Measurements from ENCODE around the gene GBA2.

GBA2 gene

DNA sequence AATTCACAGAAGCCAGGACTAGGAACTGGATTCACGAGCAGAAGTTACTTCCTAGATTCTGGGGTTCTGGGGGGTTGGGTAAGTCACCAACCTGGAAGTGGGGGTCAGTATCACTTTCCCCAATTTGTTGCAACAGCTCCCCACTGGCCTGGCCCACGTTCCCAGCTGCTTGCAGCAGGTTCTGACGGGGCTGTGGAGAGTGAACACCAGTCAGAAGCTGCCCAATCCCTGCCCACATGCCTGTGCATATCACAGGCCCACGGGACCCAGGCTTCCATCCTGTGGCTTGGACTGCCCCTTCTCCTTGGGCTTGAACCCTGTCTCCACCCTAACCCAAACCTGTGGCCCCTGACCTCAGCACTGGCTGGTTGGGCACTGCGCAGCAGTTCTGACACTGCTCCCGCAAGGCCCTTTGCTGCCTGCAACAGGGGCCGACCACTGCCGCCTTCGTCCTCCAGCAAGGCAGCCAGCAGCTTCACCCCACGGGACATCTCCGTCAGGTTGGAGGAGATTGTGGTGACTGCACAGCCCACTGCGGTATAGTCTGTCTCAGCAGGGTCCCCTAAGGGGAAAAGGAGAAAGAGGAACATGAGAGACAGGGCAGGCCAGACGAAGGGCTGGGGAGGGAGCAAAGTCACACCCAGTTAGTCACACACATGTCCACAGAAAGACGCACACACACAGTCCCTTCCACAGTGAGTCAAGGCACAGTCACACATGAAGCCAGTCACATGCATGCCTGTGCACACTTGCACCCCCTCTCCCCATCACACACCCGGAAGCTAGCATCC is 30.1 kb downstream of the GBA2 start:
- Histone ChIP-seq H3K4me3 (ENCODE audit: insufficient read depth, low read depth, low read length) (no peak overlapping the region), H3K36me3 (ENCODE audit: control insufficient read depth, insufficient read depth, low read length) (peaks cover 83% of the 10 kb centered on the region), H3K9me3 (ENCODE audit: control insufficient read depth, low read length) (no peaks in the 10 kb centered on the region), H3K27ac (ENCODE audit: insufficient read depth, low read depth, low read length, poor library complexity, severe bottlenecking) (no peak overlapping the region), H3K4me1 (ENCODE audit: control insufficient read depth, insufficient read depth, low read length) (no peaks in the 10 kb centered on the region), H3K27me3 (ENCODE audit: control insufficient read depth, insufficient read depth, low read length, poor library complexity, severe bottlenecking) (no peaks in the 10 kb centered on the region)
- 94 to 96% methylated on average over 15 of the region's 15 CpGs for WGBS, 2 experiments

DNA sequence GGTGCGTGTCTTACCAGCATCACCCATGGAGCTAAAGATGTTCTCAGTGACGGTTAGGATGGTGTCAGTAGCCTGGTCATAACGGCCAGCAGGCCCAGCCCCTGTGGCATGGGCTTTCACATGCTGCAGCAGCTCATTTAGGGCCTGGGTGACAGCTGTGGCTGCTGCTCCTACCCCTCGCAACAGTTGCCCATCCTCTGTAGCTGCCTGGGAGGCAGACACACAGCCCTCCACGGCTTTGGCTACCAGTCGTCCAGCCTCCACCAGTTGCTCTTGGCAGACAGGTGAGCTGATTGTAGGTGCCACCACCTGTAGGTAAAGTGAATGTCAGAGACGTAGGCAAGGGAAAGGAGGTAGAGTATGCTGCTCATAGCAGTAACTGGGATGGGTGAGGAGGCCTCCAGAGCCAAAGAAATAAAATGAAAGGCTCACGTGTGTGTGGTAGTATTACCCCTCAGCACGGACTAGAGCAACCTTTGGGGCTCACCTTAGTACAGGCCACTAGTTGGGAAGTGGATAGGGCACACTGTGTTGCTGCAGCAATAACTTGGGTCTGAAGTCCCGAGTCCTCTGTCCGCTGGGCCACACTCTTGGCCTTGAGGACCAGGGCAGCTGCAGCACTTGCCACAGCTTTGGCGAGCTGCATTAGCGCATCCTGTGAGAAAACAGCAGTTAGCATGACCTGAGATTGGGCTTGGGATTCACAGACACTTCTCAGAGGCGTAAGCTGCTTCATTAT is 31.7 kb downstream of the GBA2 start:
- Histone ChIP-seq H3K36me3 (ENCODE audit: control insufficient read depth, insufficient read depth, low read length) (peaks cover 87% of the 10 kb centered on the region), H3K27ac (ENCODE audit: insufficient read depth, low read depth, low read length, poor library complexity, severe bottlenecking) (no peak overlapping the region), H3K9me3 (ENCODE audit: control insufficient read depth, low read length) (no peaks in the 10 kb centered on the region), H3K27me3 (ENCODE audit: control insufficient read depth, insufficient read depth, low read length, poor library complexity, severe bottlenecking) (no peaks in the 10 kb centered on the region), H3K4me1 (ENCODE audit: control insufficient read depth, insufficient read depth, low read length) (no peaks in the 10 kb centered on the region), H3K4me3 (ENCODE audit: insufficient read depth, low read depth, low read length) (no peak overlapping the region)
- 94 to 95% methylated on average over 14 of the region's 14 CpGs for whole genome bisulfite sequencing, 2 experiments

- H3K27ac ChIP-seq (ENCODE audit: insufficient read depth, low read depth, low read length, poor library complexity, severe bottlenecking) = no peak overlapping the region
- H3K36me3 ChIP-seq (ENCODE audit: control insufficient read depth, insufficient read depth, low read length) = peaks cover 87% of the 10 kb centered on the region
- H3K4me3 ChIP-seq (ENCODE audit: insufficient read depth, low read depth, low read length) = no peak overlapping the region
- no peaks in the 10 kb centered on the region for H3K27me3 ChIP-seq (ENCODE audit: control insufficient read depth, insufficient read depth, low read length, poor library complexity, severe bottlenecking)
- no peaks in the 10 kb centered on the region for H3K4me1 ChIP-seq (ENCODE audit: control insufficient read depth, insufficient read depth, low read length)
- H3K9me3 ChIP-seq (ENCODE audit: control insufficient read depth, low read length) = no peaks in the 10 kb centered on the region
- WGBS, 2 experiments = 96 to 98% methylated on average over 4 of the region's 4 CpGs
Observed at GRCh38 chr9:35716230-35716629, 32.8 kb downstream of the GBA2 start.

DNA sequence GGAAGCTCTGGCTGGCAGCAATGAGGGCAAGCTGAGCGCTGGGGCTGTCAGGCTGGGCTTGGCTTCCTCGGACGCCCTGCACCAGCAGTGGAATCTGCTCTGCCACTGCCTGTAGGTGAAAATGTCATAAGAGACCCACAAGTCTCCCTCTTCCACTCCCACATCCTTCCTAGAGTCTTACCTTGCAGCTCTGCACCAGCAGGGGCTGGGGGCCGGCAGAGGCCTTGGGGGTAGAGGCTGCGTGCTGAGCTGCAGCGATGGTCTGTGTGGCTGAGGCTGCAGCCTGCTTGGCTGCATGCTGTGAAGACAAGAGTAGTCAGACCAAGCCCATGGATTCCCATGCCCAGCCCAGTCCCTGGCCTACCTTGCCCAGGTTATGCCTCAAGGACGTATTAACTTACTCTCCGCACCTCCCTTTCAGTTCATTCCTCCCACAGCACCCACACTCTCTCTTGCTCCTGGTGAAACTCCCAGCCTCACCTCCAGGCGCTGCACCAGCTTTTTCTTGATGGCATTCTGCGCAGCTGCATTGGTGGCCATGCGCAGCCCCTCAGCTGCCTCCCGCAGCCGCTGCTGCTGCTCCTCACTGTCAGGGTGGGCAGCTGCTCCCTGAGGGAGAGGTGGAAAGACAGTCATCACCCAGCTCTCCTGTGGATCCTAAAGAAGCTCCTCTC is 34.3 kb downstream of the GBA2 start:
- no peak overlapping the region for H3K27ac ChIP-seq (ENCODE audit: insufficient read depth, low read depth, low read length, poor library complexity, severe bottlenecking)
- no peaks in the 10 kb centered on the region for H3K9me3 ChIP-seq (ENCODE audit: control insufficient read depth, low read length)
- H3K27me3 ChIP-seq (ENCODE audit: control insufficient read depth, insufficient read depth, low read length, poor library complexity, severe bottlenecking) = no peaks in the 10 kb centered on the region
- peaks cover 89% of the 10 kb centered on the region for H3K36me3 ChIP-seq (ENCODE audit: control insufficient read depth, insufficient read depth, low read length)
- no peaks in the 10 kb centered on the region for H3K4me1 ChIP-seq (ENCODE audit: control insufficient read depth, insufficient read depth, low read length)
- 92 to 94% methylated on average over 13 of the region's 13 CpGs for WGBS, 2 experiments
- no peak overlapping the region for H3K4me3 ChIP-seq (ENCODE audit: insufficient read depth, low read depth, low read length)

DNA sequence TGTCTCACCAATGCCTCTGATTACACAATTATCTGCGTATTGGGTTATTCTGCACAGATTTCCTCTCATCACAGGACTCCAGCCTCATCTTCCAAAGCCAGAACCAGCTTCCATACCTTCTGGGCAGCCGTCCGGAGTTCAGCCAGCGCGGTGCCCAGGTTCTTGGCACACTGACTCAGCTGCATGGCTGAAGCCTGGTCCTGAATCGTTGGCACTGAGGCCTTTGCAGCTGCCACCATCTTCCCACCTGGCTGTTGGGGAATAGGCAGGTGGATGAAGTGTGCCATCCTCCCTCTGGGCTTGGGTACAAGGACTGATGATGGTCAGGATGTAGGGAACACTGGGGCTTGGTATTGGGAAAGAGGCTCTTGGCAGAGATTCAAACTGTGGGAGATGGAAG is 34.9 kb downstream of the GBA2 start:
- H3K27me3 ChIP-seq (ENCODE audit: control insufficient read depth, insufficient read depth, low read length, poor library complexity, severe bottlenecking) = no peaks in the 10 kb centered on the region
- H3K36me3 ChIP-seq (ENCODE audit: control insufficient read depth, insufficient read depth, low read length) = peaks cover 87% of the 10 kb centered on the region
- H3K4me3 ChIP-seq (ENCODE audit: insufficient read depth, low read depth, low read length) = no peak overlapping the region
- no peaks in the 10 kb centered on the region for H3K4me1 ChIP-seq (ENCODE audit: control insufficient read depth, insufficient read depth, low read length)
- 97% methylated on average over 6 of the region's 6 CpGs for WGBS, 2 experiments
- no peaks in the 10 kb centered on the region for H3K9me3 ChIP-seq (ENCODE audit: control insufficient read depth, low read length)
- H3K27ac ChIP-seq (ENCODE audit: insufficient read depth, low read depth, low read length, poor library complexity, severe bottlenecking) = no peak overlapping the region

GRCh38 chr9:35713578-35713977 is 35.5 kb downstream of the GBA2 start:
- peaks cover 83% of the 10 kb centered on the region for H3K36me3 ChIP-seq (ENCODE audit: control insufficient read depth, insufficient read depth, low read length)

GRCh38 chr9:35712762-35713400 is 36.1 kb downstream of the GBA2 start:
- Histone ChIP-seq H3K4me3 (ENCODE audit: insufficient read depth, low read depth, low read length) (no peak overlapping the region), H3K36me3 (ENCODE audit: control insufficient read depth, insufficient read depth, low read length) (peaks cover 86% of the 10 kb centered on the region), H3K9me3 (ENCODE audit: control insufficient read depth, low read length) (no peaks in the 10 kb centered on the region), H3K4me1 (ENCODE audit: control insufficient read depth, insufficient read depth, low read length) (no peaks in the 10 kb centered on the region), H3K27ac (ENCODE audit: insufficient read depth, low read depth, low read length, poor library complexity, severe bottlenecking) (no peak overlapping the region), H3K27me3 (ENCODE audit: control insufficient read depth, insufficient read depth, low read length, poor library complexity, severe bottlenecking) (no peaks in the 10 kb centered on the region)
- 92 to 94% methylated on average over 11 of the region's 11 CpGs for WGBS, 2 experiments

More at GRCh38 chr9:35713578-35713977, 35.5 kb downstream of the GBA2 start:
- H3K4me3 ChIP-seq (ENCODE audit: insufficient read depth, low read depth, low read length) = no peak overlapping the region
- H3K4me1 ChIP-seq (ENCODE audit: control insufficient read depth, insufficient read depth, low read length) = no peaks in the 10 kb centered on the region
- H3K27ac ChIP-seq (ENCODE audit: insufficient read depth, low read depth, low read length, poor library complexity, severe bottlenecking) = no peak overlapping the region
- no peaks in the 10 kb centered on the region for H3K9me3 ChIP-seq (ENCODE audit: control insufficient read depth, low read length)
- no peaks in the 10 kb centered on the region for H3K27me3 ChIP-seq (ENCODE audit: control insufficient read depth, insufficient read depth, low read length, poor library complexity, severe bottlenecking)
- WGBS, 2 experiments = 92 to 95% methylated on average over 3 of the region's 3 CpGs

GRCh38 chr9:35711501-35712428 is 37.3 kb downstream of the GBA2 start:
- no peaks in the 10 kb centered on the region for H3K27me3 ChIP-seq (ENCODE audit: control insufficient read depth, insufficient read depth, low read length, poor library complexity, severe bottlenecking)
- no peaks in the 10 kb centered on the region for H3K9me3 ChIP-seq (ENCODE audit: control insufficient read depth, low read length)
- H3K4me1 ChIP-seq (ENCODE audit: control insufficient read depth, insufficient read depth, low read length) = no peaks in the 10 kb centered on the region
- 91 to 92% methylated on average over 21 of the region's 21 CpGs for WGBS, 2 experiments
- H3K27ac ChIP-seq (ENCODE audit: insufficient read depth, low read depth, low read length, poor library complexity, severe bottlenecking) = no peak overlapping the region
- peaks cover 86% of the 10 kb centered on the region for H3K36me3 ChIP-seq (ENCODE audit: control insufficient read depth, insufficient read depth, low read length)
- no peak overlapping the region for H3K4me3 ChIP-seq (ENCODE audit: insufficient read depth, low read depth, low read length)

GRCh38 chr9:35710818-35711500 is 38.1 kb downstream of the GBA2 start:
- Histone ChIP-seq H3K27ac (ENCODE audit: insufficient read depth, low read depth, low read length, poor library complexity, severe bottlenecking) (no peak overlapping the region), H3K27me3 (ENCODE audit: control insufficient read depth, insufficient read depth, low read length, poor library complexity, severe bottlenecking) (no peaks in the 10 kb centered on the region), H3K4me1 (ENCODE audit: control insufficient read depth, insufficient read depth, low read length) (no peaks in the 10 kb centered on the region), H3K4me3 (ENCODE audit: insufficient read depth, low read depth, low read length) (no peak overlapping the region), H3K9me3 (ENCODE audit: control insufficient read depth, low read length) (no peaks in the 10 kb centered on the region), H3K36me3 (ENCODE audit: control insufficient read depth, insufficient read depth, low read length) (peaks cover 88% of the 10 kb centered on the region)
- 91 to 97% methylated on average over 5 to 7 of the region's 7 CpGs for WGBS, 2 experiments
